Measurements from ENCODE around the gene DDX28.

Gene DDX28, protein sequence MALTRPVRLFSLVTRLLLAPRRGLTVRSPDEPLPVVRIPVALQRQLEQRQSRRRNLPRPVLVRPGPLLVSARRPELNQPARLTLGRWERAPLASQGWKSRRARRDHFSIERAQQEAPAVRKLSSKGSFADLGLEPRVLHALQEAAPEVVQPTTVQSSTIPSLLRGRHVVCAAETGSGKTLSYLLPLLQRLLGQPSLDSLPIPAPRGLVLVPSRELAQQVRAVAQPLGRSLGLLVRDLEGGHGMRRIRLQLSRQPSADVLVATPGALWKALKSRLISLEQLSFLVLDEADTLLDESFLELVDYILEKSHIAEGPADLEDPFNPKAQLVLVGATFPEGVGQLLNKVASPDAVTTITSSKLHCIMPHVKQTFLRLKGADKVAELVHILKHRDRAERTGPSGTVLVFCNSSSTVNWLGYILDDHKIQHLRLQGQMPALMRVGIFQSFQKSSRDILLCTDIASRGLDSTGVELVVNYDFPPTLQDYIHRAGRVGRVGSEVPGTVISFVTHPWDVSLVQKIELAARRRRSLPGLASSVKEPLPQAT
- total RNA-seq = 2.8 to 30.1 (median 18.6) reads per million in 18 experiments

DNA sequence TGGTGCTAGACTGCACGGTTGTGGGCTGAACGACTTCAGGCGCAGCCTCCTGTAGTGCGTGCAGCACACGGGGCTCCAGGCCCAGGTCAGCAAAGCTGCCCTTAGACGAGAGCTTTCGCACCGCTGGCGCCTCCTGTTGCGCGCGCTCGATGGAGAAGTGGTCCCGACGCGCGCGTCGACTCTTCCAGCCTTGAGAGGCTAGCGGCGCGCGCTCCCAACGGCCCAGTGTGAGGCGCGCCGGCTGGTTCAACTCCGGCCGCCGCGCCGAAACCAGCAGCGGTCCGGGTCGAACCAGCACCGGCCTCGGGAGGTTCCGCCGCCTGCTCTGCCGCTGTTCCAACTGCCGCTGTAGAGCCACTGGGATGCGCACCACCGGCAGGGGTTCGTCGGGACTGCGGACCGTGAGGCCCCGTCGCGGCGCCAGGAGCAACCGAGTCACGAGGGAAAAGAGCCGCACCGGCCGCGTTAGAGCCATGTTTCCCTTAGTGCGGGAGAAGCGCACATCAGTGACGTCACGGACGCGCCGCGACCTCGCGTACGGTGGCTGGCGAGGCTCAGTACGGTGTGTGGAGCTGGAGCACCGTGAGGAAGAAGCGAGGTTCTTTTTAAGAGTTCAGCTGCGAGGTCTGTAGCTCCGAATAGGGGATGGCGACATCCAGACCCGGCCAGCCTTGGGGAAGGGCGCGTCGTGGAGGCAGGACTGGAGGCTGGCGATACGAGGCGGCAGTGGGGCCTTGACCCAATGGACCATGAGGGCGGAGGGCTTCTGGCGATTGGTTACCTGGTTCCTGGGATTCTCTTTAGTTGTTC is at the start of gene DDX28, which contains the start of gene DUS2:
DDX28 (minus strand) TSS at position 505 of the 810 bp plus-strand sequence; CDS start at position 475, 30 bp downstream.
DUS2 (plus strand) TSS at position 557 of the 810 bp plus-strand sequence. CDS start 14,740 bp downstream, outside the sequence.
- DNase-seq = peak; percentile 96 to 97

DNA sequence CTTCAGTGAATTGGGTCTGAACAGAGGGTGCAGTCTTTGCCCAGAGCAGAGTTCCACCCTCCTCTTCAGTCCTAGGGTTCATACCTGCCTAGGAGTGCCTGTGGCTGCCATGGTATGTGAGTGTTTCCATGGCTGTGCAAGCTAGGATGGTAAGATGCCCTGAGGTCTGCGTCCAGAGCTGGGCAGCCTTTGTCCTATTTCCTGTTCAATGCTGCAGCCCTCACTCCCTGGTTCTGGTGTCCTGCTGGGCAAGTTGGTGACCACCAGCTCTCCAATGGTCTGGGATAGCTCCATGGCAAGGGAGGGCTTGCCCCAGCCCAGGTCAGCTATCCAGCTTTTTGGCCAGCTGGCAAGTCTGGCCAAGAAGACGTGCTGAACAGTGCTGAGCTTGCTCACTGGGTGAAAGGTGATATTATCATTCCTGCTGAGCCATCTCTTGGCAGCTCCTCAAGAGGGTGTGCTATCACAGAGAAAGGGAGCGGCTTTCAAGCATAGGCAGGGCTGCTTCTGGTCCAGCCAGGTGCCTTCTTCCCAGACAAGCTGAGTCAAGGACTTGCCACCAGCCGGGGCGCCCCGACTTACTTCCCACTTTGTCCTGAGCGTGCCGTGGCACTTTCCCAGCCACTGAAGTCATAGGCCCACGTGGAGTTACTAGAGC is 49.1 kb upstream of the DDX28 start:
- peak in 1 of 2 donors; percentile 13 for DNase-seq

DNA sequence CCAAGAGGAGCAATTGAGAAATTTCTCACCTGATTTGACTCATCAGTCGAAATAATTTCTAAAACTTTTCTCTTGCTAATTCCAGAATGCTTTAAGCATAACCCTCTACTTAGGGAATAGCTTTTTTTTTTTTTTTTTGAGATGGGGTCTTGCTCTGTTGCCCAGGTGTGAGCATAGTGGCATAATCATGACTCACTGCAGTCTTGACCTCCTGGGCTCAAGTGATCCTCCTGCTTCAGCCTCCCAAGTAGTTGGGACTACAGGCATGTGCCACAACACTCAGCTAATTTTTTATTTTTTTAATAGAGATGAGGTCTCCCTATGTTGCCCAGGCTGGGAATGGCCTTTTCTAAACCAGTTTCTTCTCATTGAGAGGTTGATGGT is 48.5 kb upstream of the DDX28 start:
- no peak for DNase-seq

DNA sequence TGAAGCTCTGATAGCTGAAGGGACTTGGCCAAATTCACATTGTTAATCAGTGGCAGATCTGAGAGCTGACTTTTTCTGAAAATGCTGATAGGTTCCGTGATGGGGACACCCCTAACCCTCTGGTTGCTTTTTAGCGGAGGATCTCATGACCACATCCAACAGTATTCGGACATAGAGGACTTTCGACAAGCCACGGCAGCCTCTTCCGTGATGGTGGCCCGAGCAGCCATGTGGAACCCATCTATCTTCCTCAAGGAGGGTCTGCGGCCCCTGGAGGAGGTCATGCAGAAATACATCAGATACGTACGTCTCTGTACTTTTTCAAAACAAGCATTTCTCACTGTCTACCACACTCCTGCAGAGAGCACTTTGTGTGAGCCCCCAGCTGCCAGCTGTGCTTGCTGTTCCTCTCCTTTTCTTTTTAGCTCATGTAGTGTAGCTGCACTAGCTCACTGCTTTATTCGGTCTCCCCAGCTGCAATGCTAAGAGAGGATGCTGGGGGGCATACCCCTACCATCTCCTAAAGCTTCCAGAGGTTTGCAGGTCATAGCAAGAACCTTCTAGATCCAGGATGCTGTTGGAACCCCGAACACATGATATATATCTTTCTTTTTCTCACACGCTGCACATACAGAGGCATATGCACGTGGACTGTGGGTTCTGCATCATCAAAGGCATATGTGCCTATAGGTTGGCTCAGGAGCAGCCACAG is 47.9 kb upstream of the DDX28 start:
- DNase-seq = no peak

DNA sequence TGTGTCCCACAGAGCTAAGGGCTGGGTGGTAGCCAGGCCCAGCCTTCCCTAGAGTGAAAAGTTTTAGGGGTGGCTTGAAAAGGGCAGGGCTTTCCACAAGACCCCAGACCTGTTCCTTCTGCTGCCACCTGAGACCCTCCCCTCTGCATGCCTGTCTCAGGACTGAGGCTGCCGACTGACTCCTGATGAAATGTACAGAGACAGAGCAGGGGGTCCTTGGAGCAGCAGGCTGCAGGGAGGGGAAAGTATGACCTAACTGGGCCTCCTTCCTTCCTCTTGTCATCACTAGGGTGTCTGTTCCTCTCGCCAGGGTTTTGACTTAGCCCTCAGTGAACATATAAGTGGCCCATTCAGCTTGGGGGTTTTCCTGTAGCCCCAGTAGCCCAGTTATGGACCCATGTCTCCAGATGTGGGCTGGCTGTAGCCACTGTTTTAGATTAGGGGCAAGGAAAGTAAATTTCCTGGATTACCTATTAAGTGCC is 47.3 kb upstream of the DDX28 start:
- no peak for DNase-seq

DNA sequence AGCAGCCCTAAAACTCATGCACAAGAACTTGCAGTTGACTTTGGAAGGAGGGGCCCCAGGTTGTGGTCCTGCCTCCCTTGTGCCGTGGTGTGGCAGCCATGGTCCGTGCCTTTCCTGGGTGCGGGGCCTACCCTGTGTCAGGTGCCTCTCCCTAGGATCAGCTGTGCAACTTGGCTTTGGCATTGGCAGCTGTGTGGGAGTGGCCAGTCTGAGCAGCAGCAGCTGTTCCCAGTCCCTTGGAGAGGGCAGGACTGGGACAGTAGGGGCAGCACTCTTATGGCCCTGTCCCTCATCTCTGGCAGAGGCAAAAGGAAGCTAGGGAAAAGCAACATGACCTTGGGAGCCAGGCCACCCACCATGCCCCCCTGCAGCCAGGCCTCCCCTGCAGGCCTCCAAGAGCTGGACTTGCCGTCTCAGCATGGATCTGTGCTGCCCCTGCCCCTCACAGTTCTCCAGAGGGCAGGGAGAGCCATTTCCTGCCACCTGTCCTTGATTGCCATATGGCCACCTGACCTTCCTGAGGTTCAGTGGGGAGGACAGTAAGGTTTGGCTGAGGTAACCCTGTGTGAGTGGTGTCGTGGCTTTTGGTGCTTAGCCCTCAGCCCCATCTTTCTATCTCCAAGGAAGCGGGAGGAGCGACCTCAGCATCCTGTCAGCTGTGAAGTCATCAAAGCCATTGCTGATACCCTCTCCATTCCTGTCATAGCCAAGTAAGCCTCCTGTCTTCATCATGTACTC is 46.6 kb upstream of the DDX28 start:
- DNase-seq = no peak

DNA sequence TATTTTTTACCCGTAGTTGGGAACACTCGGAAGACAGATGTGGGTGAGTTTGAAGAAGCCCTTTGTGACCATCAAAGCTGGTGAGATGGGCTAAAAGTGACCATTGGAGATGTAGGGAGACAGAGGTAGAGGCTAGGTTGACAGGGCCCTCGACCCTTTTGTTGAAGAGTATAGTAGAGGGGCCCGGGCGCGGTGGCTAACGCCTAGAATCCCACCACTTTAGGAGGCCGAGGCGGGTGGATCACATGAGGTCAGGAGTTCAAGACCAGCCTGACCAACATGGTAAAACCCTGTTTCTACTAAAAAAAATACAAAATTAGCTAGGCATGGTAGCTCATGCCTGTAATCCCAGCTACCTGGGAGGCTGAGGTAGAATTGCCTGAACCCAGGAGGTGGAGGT is 45.9 kb upstream of the DDX28 start:
- no peak for DNase-seq

DNA sequence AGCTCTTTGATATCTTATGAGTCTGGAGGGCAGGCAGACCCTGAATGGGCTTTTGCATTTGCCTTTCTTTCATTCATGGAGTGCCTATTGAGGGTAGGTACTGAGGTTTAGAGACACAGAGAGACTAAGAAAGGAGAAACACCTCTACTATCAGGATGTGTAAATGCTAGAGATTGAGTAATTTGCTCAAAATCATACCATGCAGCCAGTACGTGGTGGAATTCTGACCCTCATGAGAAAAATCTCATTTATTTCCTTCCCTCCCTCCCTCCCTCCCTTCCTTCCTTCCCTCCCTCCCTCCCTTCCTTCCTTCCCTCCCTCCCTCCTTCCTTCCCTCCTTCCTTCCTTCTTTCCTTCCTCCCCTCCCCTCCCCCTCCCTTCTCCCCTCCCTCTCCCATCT is 43.7 kb upstream of the DDX28 start:
- DNase-seq = no peak

DNA sequence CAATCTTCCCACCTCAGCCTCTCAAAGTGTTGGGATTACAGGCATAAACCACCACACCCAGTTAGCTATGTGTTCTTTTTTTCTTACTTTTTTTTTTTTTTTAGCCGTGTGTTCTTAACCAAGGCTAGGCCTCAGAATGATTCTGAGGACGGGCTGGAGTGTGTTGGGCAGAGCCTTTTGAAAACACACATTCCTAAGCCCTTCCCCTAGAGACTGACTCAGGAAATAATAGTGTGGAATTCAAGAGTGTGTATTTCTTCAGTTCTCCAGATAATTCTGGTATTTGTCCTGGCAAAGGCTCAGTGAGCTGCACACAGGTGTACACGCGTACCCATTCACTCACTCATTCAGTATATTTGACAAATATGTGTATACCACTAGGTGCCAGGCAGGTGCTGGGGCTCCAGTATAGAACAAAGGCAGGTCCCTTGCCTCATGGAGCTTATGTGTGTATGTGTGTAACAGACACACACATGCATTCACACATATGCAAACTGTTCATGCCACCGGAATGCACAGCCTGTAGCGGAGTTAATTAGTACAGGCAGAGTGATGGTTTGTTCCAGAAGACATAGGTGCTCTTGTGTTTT is 42.8 kb upstream of the DDX28 start:
- no peak for DNase-seq

DNA sequence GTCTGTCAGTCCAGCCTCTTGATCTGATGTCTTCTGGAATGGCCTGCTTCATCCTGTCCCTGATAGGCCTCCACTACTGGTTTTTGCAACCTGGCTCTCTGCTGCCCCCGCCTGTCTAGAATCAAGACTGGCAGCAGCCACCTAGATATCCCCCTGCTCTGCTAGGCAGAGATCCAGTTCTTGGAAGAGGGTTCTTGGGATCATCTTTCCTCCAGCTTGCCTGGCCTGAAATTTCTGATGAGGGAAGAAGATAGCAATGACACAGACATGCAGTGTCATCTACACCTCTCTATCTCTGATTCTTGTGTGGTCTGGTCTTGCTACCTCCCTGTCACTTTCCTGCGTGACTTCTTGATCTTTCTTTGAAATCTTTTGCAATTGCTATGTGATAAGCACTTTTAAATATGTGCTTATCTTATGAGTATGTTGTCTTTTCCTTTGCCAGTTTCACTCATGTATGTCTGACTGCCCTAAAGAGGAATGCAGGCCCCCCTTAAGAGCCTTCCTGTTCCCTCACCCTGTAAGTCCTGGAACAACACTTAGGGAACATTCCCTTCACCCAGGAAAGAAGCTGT is 41.8 kb upstream of the DDX28 start:
- DNase-seq = peak; percentile 77

DNA sequence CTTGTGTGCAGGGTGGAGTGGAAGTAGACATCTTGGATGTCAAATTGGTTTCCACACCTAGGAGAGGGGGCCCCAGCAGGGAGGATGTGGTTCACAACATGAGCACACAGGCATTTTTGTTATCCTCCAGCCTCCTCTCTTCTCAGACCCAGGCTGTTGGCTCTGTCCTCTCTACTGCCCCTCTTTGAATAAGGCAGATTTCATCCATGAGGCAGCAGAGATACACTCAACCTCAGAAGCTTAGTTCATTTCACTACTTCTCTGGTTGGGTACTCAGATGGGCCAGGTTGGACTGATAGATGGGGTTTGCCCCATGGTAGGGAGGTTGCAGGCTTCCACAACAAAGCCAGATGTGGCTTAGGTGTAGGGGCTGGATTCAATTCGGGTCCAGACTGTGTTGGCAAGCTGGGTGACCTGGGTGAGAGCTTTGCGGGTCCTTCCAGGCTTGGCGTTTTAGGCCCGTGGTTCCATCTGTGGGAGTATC is 39.9 kb upstream of the DDX28 start:
- DNase-seq = no peak

DNA sequence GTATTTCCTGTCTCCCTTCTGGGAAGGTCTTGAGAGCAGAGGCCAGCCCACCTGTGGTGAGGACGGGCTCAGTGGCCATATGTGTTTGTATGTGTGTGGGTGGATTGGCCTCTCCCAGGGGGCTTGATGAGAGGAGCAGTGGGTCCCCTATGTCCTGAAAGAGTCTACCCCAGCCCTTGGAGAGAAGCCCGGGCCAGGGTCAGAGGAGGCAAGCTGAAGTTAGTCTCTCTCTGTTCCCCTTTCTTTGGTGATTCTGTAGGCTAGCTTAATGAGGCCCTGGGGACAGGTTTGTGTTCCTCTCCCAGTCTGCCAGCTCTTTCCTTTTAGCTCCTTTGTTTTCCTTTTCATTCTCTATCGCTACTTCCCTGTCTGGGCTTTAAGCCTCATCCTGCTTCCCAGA is 38.4 kb upstream of the DDX28 start:
- DNase-seq = no peak

DNA sequence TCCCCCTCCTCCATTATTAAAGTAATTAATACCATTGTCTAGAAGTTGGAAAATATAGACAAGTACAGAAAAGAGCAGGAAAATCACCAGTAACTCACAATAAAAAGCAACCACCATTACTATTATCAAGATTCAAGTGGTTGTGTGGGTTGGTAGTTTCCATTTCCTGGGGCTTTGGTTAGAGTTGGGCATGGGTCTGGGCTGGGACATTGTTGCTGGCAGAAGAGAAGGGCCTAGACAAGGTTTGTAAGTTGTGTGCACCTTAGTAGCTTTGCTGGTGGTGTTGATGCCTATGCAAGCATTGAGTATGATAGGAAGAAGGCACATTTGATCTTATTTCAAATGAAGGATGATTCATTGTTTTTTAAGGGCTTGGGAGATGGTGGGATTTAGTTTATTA is 36.8 kb upstream of the DDX28 start:
- no peak for DNase-seq

DNA sequence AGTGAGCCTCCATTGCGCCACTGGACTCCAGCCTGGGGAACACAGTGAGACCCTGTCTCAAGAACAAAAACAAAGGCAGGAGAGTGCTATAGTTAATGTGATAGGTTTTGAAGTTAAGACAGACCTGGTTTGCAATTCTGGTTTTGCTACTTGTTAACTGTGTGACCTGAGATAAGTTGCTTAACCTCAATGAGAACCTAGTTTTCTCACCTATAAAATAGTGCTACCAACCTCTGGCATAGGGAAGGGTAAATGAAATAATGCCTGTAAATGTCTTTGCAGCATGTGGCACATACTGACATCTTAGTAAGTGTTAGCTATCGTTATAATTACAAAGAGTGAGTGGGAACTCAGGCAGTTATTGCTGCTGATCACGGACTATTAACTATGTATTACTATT is 32.4 kb upstream of the DDX28 start:
- DNase-seq = no peak

DNA sequence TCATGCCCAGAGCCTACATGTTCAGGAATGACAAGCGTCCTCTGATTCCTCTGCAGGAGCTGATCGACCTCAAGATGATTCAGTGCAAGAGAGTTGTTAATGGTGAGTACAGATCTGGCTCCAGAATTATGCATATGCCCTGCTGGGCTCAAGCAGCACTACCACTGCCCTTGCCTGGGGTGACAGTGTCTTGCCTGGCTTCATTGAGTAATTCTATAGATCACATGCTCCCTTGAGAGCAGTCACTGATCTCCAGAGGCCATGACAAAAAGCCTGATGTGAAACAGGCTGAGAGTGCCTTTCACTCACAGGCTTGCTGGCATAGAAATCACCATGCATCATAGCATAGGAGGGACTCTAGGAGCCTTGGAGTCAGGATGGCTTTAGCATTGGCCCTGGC is 26.4 kb upstream of the DDX28 start:
- DNase-seq = peak; percentile 78 to 79

DNA sequence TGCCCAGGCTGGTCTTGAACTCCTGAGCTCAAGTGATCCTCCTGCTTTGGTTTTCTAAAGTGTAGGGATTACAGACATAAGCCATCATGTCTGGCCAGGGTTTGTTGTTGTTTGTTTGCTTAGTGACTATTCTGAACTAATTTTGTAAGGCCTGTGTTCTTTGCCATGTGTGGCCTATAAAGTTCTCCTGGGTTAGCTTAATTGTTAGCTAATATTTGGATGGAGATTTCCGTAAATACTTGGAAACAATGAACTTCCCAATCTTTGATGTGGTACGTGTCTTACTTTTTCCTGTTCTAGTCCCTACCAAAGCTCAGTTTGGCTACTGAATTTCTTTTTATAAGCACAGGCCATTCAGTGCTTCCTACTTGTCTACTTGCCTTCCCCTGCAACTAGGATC is 25.0 kb upstream of the DDX28 start:
- DNase-seq = no peak

DNA sequence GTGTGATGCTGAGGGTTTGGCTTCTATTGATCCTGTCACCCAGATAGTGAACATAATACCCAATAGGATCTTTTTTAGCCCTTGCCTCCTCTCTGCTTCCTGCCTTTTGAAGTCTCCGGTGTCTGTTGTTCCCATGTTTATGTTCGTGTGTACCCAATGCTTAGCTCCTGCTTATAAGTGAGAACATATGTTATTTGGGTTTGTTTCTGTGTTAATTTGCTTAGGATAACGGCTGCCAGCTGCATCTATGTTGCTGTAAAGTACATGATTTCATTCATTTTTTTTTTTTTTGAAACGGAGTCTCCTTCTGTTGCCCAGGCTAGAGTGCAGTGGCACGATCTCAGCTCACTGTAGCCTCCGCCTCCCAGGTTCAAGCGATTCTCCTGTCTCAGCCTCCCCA is 23.1 kb upstream of the DDX28 start:
- no peak for DNase-seq

DNA sequence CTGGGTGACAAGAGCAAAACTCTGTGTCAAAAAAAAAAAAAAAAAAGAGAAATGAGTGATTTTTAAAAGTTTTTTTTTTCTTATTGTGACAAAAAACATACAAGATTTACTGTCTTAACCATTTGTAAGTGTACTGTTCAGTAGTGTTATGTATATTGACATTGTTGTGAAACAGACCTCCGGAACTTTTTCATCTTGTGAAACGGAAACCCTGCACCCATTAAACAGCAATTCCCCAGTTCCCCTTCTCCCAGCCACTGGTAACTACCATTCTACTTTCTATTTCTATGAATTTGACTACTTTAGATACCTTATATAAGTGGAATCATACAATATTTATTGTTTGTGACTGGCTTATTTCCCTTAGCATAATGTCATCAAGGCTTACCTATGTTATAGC is 18.8 kb upstream of the DDX28 start:
- DNase-seq = peak; percentile 51 to 74

DNA sequence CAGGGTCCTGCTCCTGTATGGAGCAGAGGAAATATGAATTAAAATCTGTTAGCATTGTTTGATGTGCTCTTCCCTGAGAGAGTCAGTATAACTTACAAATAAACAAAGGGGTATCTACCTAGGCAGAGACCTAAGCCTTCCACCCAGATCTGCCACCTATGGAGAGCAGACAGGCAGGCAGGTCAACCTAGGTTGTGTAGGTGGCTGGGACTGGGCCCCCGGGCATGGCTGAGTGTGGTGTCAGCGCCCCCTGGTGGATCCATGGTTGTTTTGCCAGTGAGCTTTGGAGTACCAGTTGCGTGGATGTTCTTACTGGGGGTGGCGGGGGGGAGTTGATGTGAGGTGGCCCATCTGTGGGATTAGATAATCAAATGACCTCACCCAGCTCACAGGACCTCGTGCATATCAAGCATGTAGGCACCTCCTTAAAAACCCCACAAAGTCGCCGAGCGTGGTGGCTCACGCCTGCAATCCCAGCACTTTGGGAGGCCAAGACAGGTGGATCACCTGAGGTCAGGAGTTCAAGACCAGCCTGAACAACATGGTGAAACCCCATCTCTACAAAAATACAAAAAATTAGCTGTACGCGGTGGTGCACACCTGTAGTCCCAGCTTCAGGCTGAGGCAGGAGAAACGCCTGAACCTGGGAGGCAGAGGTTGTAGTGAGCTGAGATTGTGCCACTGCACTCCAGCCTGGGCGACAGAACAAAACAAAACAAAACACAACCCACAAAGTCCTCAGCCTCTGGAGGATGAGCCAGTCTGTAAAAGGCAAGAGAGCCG is 17.7 kb upstream of the DDX28 start:
- DNase-seq = peak; percentile 71 to 74
